ENCODE results near the gene TGFBR2.

Gene TGFBR2

DNA sequence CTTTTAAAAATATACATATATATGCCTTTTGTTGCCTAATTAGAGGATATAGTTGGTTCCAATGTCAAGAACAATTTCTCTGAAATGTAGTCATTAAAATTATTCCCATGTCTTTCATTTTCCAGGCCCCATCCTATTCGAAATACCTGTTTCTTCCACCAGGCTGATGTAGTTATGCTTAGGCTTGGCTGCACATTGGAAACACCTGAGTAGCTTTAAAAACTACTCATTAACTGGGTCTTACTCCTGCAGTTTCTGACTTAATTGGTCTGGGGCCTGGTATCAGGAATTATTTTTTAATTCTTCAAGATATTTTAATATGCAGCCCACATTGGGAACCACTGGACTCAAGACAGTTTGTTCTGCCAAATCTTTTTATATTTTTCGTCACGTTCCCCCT lies 53.7 kb downstream of the TGFBR2 start:
- Histone ChIP-seq H3K4me3 (ENCODE audit: low read depth, low read length) (no peak overlapping the region), H3K27ac (peak overlapping the region; percentile 95), H3K36me3 (replicated peaks) (peaks cover 33% of the 10 kb centered on the region), H3K27me3 (replicated peaks) (no peaks in the 10 kb centered on the region)
- DNase-seq: no peak
- TF ChIP-seq, protein P1, sequence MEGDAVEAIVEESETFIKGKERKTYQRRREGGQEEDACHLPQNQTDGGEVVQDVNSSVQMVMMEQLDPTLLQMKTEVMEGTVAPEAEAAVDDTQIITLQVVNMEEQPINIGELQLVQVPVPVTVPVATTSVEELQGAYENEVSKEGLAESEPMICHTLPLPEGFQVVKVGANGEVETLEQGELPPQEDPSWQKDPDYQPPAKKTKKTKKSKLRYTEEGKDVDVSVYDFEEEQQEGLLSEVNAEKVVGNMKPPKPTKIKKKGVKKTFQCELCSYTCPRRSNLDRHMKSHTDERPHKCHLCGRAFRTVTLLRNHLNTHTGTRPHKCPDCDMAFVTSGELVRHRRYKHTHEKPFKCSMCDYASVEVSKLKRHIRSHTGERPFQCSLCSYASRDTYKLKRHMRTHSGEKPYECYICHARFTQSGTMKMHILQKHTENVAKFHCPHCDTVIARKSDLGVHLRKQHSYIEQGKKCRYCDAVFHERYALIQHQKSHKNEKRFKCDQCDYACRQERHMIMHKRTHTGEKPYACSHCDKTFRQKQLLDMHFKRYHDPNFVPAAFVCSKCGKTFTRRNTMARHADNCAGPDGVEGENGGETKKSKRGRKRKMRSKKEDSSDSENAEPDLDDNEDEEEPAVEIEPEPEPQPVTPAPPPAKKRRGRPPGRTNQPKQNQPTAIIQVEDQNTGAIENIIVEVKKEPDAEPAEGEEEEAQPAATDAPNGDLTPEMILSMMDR (IDR thresholded peaks at IDR 0.05; ENCODE audit: low read depth, low read length, missing control alignments): no peak
- in situ Hi-C loops (cut with HindIII; ENCODE audit: low pct_ligation_motif_present, low sequenced_read_pairs): no loop called here

DNA sequence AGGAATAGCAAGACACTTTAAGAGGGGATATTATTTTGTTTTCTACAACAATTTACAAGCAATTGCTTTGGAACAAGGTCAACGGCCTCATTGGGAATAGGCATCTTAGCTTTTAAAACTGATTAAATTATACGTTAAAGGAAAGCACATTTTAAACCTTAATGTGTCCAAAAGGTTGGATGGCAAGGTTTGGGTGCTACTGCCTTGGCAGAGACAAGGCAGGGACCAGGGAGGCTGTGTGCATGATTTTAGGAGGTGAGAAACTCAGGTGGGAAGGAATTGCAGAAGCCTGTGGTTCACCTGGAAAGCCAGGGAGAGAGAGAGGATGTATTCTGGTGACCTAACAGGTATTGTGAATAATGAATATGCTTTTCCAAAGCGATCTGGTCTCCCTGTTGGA lies 54.3 kb downstream of the TGFBR2 start:
- no peak for DNase-seq
- H3K27me3 ChIP-seq (replicated peaks): no peaks in the 10 kb centered on the region
- TF ChIP-seq, protein P1 (IDR thresholded peaks at IDR 0.05; ENCODE audit: low read depth, low read length, missing control alignments): no peak
- peak overlapping the region; percentile 95 for H3K27ac ChIP-seq
- in situ Hi-C loops (cut with HindIII; ENCODE audit: low pct_ligation_motif_present, low sequenced_read_pairs): no loop called here
- no peak overlapping the region for H3K4me3 ChIP-seq (ENCODE audit: low read depth, low read length)
- peaks cover 31% of the 10 kb centered on the region for H3K36me3 ChIP-seq (replicated peaks)

DNA sequence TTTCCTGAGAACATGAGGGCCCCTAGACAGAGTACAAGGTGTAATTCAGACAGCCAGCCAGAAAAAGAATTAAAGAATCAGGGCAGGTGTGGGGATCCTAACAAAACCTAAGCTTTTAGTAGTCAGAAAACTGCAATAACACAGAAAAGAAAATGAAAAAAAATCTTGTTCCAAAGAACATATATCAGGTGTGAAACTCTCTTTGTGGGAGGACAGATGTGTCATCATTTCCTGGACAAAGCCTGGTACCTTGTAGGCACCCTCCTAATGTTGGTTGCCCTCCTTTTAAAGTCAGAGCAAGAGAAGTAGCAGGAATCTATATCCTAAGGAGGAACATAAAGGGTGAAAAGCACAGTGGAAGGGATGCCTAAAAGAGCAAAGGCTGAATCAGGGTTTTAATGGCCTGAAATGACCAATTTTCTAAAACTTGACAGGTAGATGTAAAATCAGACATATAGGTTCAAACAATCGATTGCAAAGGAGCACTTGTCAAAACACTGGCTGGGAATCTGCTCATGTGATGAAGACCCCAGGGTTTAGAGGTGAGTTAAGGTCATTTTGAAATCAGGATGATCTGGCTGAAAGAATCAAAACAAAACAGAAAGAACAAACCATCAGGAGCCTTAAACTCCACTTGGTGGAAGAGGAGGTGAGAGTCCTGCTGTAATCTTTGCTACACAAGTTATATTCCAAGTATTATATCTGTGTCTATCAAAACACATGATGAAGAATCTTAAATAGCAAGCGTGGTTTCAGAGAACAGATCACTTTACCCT lies 54.9 kb downstream of the TGFBR2 start:
- no peak for DNase-seq
- TF ChIP-seq, protein P1 (IDR thresholded peaks at IDR 0.05; ENCODE audit: low read depth, low read length, missing control alignments): no peak
- Histone ChIP-seq H3K27ac (no peak overlapping the region), H3K27me3 (replicated peaks) (no peaks in the 10 kb centered on the region), H3K36me3 (replicated peaks) (peaks cover 29% of the 10 kb centered on the region), H3K4me3 (ENCODE audit: low read depth, low read length) (no peak overlapping the region)
- in situ Hi-C loops (cut with HindIII; ENCODE audit: low pct_ligation_motif_present, low sequenced_read_pairs): no loop called here

DNA sequence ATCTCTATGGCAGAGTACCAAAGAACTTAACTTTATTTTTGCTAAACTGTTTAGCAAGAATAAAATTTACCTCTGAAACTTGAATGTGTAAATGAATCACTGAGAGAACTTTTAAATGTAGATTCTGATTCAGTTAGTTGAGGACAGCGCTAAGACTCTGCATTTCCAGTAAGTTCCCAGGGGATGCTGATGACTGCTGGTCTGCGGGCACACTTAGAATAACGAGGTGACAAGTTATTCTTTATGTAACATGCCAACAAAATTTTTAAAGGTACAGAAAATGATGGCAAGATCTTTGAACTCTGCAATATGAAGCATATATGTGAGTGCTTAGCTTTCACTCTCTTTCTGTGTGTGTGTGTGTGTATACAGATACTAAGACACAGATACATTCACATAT lies 56.4 kb downstream of the TGFBR2 start:
- no peak for DNase-seq
- H3K27ac ChIP-seq: no peak overlapping the region
- no peaks in the 10 kb centered on the region for H3K27me3 ChIP-seq (replicated peaks)
- H3K36me3 ChIP-seq (replicated peaks): peaks cover 18% of the 10 kb centered on the region
- no peak overlapping the region for H3K4me3 ChIP-seq (ENCODE audit: low read depth, low read length)
- in situ Hi-C loops (cut with HindIII; ENCODE audit: low pct_ligation_motif_present, low sequenced_read_pairs): no loop called here
- TF ChIP-seq, protein P1 (IDR thresholded peaks at IDR 0.05; ENCODE audit: low read depth, low read length, missing control alignments): no peak

DNA sequence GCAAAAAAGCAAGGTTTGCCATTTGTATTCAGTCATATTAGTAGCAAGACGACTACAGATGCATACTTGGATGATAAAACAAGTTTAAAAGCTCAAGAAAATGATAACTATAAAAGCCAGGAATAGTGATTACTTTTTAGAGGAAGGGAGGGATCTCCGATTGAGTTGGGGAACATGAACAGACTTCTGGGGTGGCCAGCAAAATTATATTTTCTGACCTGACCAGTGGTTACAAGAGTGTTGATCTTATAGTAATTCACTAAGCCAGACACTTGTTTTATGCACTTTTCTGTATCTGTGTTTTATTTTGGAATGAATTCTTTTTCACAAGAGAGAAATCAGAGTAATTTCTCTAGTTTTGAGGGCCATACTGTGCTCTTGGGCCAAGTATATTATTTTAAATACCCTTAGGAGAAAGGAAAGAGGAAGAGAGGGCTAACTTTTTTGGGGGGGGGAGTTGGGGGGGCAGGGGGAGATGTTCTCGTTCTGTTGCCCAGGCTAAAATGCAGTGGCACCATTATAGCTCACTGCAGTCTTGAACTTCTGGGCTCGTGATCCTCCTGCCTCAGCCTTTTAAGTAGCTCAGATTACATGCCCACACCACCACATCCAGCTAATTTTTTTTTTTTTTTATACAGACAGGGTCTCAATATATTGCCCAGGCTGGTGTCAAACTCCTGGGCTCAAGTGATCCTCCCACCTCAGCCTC lies 57.3 kb downstream of the TGFBR2 start:
- in situ Hi-C loops (cut with HindIII; ENCODE audit: low pct_ligation_motif_present, low sequenced_read_pairs): no loop called here
- TF ChIP-seq, protein P1 (IDR thresholded peaks at IDR 0.05; ENCODE audit: low read depth, low read length, missing control alignments): no peak
- DNase-seq: no peak
- H3K27ac ChIP-seq: no peak overlapping the region
- no peaks in the 10 kb centered on the region for H3K27me3 ChIP-seq (replicated peaks)
- H3K36me3 ChIP-seq (replicated peaks): peaks cover 18% of the 10 kb centered on the region
- no peak overlapping the region for H3K4me3 ChIP-seq (ENCODE audit: low read depth, low read length)
